CD4-positive, alpha-beta T cell treated with Interleukin-12 subunit alpha and Interleukin-12 subunit beta, for 1 hour (primary cell): ENCODE measurements around the gene MAT2B.
A peak's percentile ranks its signal among the peaks of the same experiment; 100 is the strongest.
"Not testable (repeated sequence)": the region's sequence is repeated elsewhere in the genome, so short reads cannot be mapped to it uniquely, and the experiment has no call there.

Experiments
- DNase-seq: peaks from one replicate; pipeline ENCODE4 v3.0.0-alpha.2; 2020

MAT2B gene

GRCh38 chr5:163504079-163504931, 1.1 kb upstream of the MAT2B start:
- DNase-seq, result peak; percentile 48

- no peak for DNase-seq
Observed at GRCh38 chr5:163505049-163505367, 411 bp upstream of the MAT2B start.

GRCh38 chr5:163506095-163506457, 657 bp downstream of the MAT2B start:
- DNase-seq, result no peak

GRCh38 chr5:163506726-163507125, 1.3 kb downstream of the MAT2B start:
- peak; percentile 39 for DNase-seq

GRCh38 chr5:163508753-163509152, 3.3 kb downstream of the MAT2B start:
- DNase-seq, result no peak

- DNase-seq, result no peak
Observed at GRCh38 chr5:163509291-163509951, 4.0 kb downstream of the MAT2B start.

- no peak for DNase-seq
Observed at GRCh38 chr5:163512526-163512925, 7.1 kb downstream of the MAT2B start.

GRCh38 chr5:163525096-163525495, 19.7 kb downstream of the MAT2B start:
- no peak for DNase-seq

- DNase-seq, result no peak
Observed at GRCh38 chr5:163529698-163530097, 24.3 kb downstream of the MAT2B start.

GRCh38 chr5:163531272-163531671, 25.9 kb downstream of the MAT2B start:
- DNase-seq, result no peak

GRCh38 chr5:163532171-163533084, 27.0 kb downstream of the MAT2B start:
- no peak for DNase-seq

- no peak for DNase-seq
Observed at GRCh38 chr5:163533223-163533622, 27.8 kb downstream of the MAT2B start.

GRCh38 chr5:163534492-163535094, 29.2 kb downstream of the MAT2B start:
- DNase-seq, result no peak

GRCh38 chr5:163535290-163535689, 29.9 kb downstream of the MAT2B start:
- no peak for DNase-seq

GRCh38 chr5:163536442-163536841, 31.0 kb downstream of the MAT2B start:
- DNase-seq, result not testable (repeated sequence)

- no peak for DNase-seq
Observed at GRCh38 chr5:163540696-163541095, 35.3 kb downstream of the MAT2B start.

- DNase-seq, result no peak
Observed at GRCh38 chr5:163542771-163543170, 37.4 kb downstream of the MAT2B start.

- no peak for DNase-seq
Observed at GRCh38 chr5:163544041-163544440, 38.6 kb downstream of the MAT2B start.

- no peak for DNase-seq
Observed at GRCh38 chr5:163544836-163545235, 39.4 kb downstream of the MAT2B start.

GRCh38 chr5:163548649-163549048, 43.2 kb downstream of the MAT2B start:
- no peak for DNase-seq

- DNase-seq, result no peak
Observed at GRCh38 chr5:163551156-163551555, 45.7 kb downstream of the MAT2B start.

- no peak for DNase-seq
Observed at GRCh38 chr5:163552536-163552935, 47.1 kb downstream of the MAT2B start.

GRCh38 chr5:163561339-163561738, 55.9 kb downstream of the MAT2B start:
- no peak for DNase-seq
